HEK293 (cell line): Measurements from ENCODE around the gene FASTK.
A peak's percentile ranks its signal among the peaks of the same experiment; 100 is the strongest.

Source experiments
- BCL11A ChIP-seq: fragments of 450-650 bp; formaldehyde crosslinking; IDR thresholded peaks from 2 replicates; pipeline ENCODE4 v1.5.1; 2016; ENCODE audit warnings: low read depth, missing biosample characterization, missing genetic modification characterization
- EGR2 ChIP-seq: fragments of 450-650 bp; formaldehyde crosslinking; IDR thresholded peaks from 2 replicates; pipeline ENCODE4 v1.5.1; 2016; ENCODE audit warnings: low read depth, missing biosample characterization, missing genetic modification characterization
- GLIS1 ChIP-seq: fragments of 450-650 bp; formaldehyde crosslinking; IDR thresholded peaks from 2 replicates; pipeline ENCODE4 v1.5.1; 2016; ENCODE audit warnings: missing biosample characterization, missing genetic modification characterization
- HOXA7 ChIP-seq: sonication (generic); formaldehyde crosslinking; IDR thresholded peaks from 2 replicates; pipeline ENCODE4 v1.8.1; 2022; ENCODE audit warnings: missing genetic modification reagents, borderline replicate concordance
- KLF10 ChIP-seq: fragments of 450-650 bp; IDR thresholded peaks from 2 replicates; pipeline ENCODE4 v1.5.1; 2018; ENCODE audit warnings: missing biosample characterization, mild to moderate bottlenecking, missing genetic modification characterization
- KLF8 ChIP-seq: fragments of 450-650 bp; formaldehyde crosslinking; IDR thresholded peaks from 2 replicates; pipeline ENCODE4 v1.5.1; 2016; ENCODE audit warnings: missing biosample characterization, missing genetic modification characterization
- SCRT2 ChIP-seq: fragments of 450-650 bp; formaldehyde crosslinking; IDR thresholded peaks from 2 replicates; pipeline ENCODE4 v1.5.1; 2016; ENCODE audit warnings: missing biosample characterization, missing genetic modification characterization
- ZBTB8A ChIP-seq: fragments of 450-650 bp; formaldehyde crosslinking; IDR thresholded peaks from 2 replicates; pipeline ENCODE4 v1.5.1; 2016; ENCODE audit warnings: missing biosample characterization, missing genetic modification characterization
- ZNF16 ChIP-seq: fragments of 450-650 bp; formaldehyde crosslinking; IDR thresholded peaks from 2 replicates; pipeline ENCODE4 v1.5.1; 2016; ENCODE audit warnings: low read depth, missing biosample characterization, missing genetic modification characterization
- ZNF2 ChIP-seq: fragments of 450-650 bp; formaldehyde crosslinking; IDR thresholded peaks from 2 replicates; pipeline ENCODE4 v1.5.1; 2016; ENCODE audit warnings: missing biosample characterization, missing genetic modification characterization
- ZNF324 ChIP-seq: fragments of 450-650 bp; formaldehyde crosslinking; IDR thresholded peaks from 2 replicates; pipeline ENCODE4 v1.5.1; 2016; ENCODE audit warnings: missing biosample characterization, missing genetic modification characterization
- ZNF426 ChIP-seq: fragments of 450-650 bp; formaldehyde crosslinking; IDR thresholded peaks from 2 replicates; pipeline ENCODE4 v1.5.1; 2017; ENCODE audit warnings: missing biosample characterization, missing genetic modification characterization, mild to moderate bottlenecking, inconsistent platforms, moderate library complexity
- ZNF433 ChIP-seq: fragments of 450-650 bp; formaldehyde crosslinking; IDR thresholded peaks from 2 replicates; pipeline ENCODE4 v1.5.1; 2016; ENCODE audit warnings: missing biosample characterization, missing genetic modification characterization, low read depth
- ZNF510 ChIP-seq: fragments of 450-650 bp; formaldehyde crosslinking; IDR thresholded peaks from 2 replicates; pipeline ENCODE4 v1.5.1; 2018; ENCODE audit warnings: mild to moderate bottlenecking, missing genetic modification characterization, missing biosample characterization; ENCODE audit not compliant: insufficient replicate concordance
- ZNF558 ChIP-seq: fragments of 450-650 bp; formaldehyde crosslinking; IDR thresholded peaks from 2 replicates; pipeline ENCODE4 v1.5.1; 2016; ENCODE audit warnings: missing biosample characterization, missing genetic modification characterization
- ZNF585B ChIP-seq: fragments of 450-650 bp; formaldehyde crosslinking; IDR thresholded peaks from 2 replicates; pipeline ENCODE4 v1.5.1; 2016; ENCODE audit warnings: missing biosample characterization, missing genetic modification characterization
- ZNF596 ChIP-seq: fragments of 450-650 bp; IDR thresholded peaks from 2 replicates; pipeline ENCODE4 v1.5.0; 2018; ENCODE audit warnings: missing biosample characterization, mild to moderate bottlenecking, missing genetic modification characterization, moderate library complexity
- ZNF623 ChIP-seq: fragments of 450-650 bp; formaldehyde crosslinking; IDR thresholded peaks from 2 replicates; pipeline ENCODE4 v1.5.1; 2016; ENCODE audit warnings: missing biosample characterization, missing genetic modification characterization
- ZNF677 ChIP-seq: fragments of 450-650 bp; IDR thresholded peaks from 2 replicates; pipeline ENCODE4 v1.5.0; 2018; ENCODE audit warnings: missing biosample characterization, mild to moderate bottlenecking, missing genetic modification characterization, moderate library complexity
- ZNF707 ChIP-seq: fragments of 450-650 bp; formaldehyde crosslinking; IDR thresholded peaks from 2 replicates; pipeline ENCODE4 v1.5.1; 2016; ENCODE audit warnings: missing biosample characterization, missing genetic modification characterization
- ZNF768 ChIP-seq: fragments of 450-650 bp; formaldehyde crosslinking; IDR thresholded peaks from 2 replicates; pipeline ENCODE4 v1.5.1; 2018; ENCODE audit warnings: missing biosample characterization, mild to moderate bottlenecking, missing genetic modification characterization
- ZNF777 ChIP-seq: fragments of 450-650 bp; formaldehyde crosslinking; IDR thresholded peaks from 2 replicates; pipeline ENCODE4 v1.5.1; 2017; ENCODE audit warnings: missing biosample characterization, missing genetic modification characterization, borderline replicate concordance
- ZNF791 ChIP-seq: fragments of 450-650 bp; formaldehyde crosslinking; IDR thresholded peaks from 2 replicates; pipeline ENCODE4 v1.5.1; 2016; ENCODE audit warnings: missing biosample characterization, missing genetic modification characterization
- TF ChIP-seq, protein P1 (sequence below): fragments of 450-650 bp; formaldehyde crosslinking; IDR thresholded peaks from 2 replicates; pipeline ENCODE4 v1.5.1; 2016; ENCODE audit warnings: missing biosample characterization, missing genetic modification characterization
- TF ChIP-seq, protein P2 (sequence below): fragments of 450-650 bp; IDR thresholded peaks from 2 replicates; pipeline ENCODE4 v1.5.1; 2018; ENCODE audit warnings: missing biosample characterization, missing genetic modification characterization
- TF ChIP-seq, protein P3 (sequence below): fragments of 450-650 bp; formaldehyde crosslinking; IDR thresholded peaks from 2 replicates; pipeline ENCODE4 v1.5.1; 2016; ENCODE audit warnings: missing biosample characterization, missing genetic modification characterization
- TF ChIP-seq, protein P4 (sequence below): fragments of 450-650 bp; IDR thresholded peaks from 2 replicates; pipeline ENCODE4 v1.5.1; 2018; ENCODE audit warnings: missing biosample characterization, mild to moderate bottlenecking, missing genetic modification characterization
- TF ChIP-seq, protein P5 (sequence below): fragments of 450-650 bp; formaldehyde crosslinking; IDR thresholded peaks from 2 replicates; pipeline ENCODE4 v1.5.1; 2016; ENCODE audit warnings: missing biosample characterization, missing genetic modification characterization

The FASTK gene

DNA sequence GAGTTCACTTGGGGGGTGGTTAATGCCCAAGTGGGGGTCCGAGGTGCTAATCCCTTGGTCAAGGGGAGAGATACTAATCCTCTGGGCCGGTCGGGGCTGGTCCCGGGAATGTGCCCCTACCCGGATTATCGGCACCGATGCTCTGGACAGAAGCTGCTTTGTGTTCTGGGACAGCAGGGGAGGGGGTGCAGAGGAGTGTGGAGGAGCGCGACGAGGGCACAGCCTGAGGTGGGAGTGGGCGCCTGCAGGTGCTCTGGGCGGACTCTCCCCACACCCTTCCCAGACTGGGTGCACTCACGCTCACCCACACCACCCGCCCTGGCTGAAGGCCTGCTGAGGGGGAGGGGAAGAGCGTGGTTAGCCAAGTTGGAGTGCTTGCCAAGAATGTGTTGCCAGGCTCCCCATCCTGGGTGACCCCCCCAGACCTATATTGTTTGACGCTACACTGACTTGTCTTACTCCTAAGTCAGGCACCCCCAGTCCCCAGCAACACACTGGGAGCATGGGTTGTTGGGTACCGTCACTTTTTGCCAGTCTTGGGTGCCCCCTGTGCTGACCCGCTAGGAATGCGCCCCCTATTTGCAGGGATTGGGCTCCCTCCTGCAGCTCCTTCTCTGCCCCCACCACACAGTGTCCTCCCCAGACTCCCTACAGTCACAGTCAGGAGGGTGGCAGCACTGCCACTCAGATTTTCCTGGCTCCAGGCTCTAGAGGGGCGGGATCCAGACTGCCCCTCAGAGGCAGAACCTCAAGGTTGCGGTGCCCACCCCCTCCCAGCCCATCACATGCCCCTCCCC, 20.0 kb downstream of the FASTK start (continued):
- TF ChIP-seq ZNF596 (tag by site-specific recombination) (no peak), ZNF2 (no peak; the same call in 1 of the 2 replicates), ZNF510 (no peak), SCRT2 (tag by site-specific recombination) (no peak), ZBTB8A (tag by site-specific recombination) (no peak), ZNF585B (tag by site-specific recombination) (no peak), ZNF777 (tag by site-specific recombination) (no peak), HOXA7 (CRISPR knock-in tag) (no peak), ZNF558 (tag by site-specific recombination) (no peak), ZNF433 (tag by site-specific recombination) (no peak), BCL11A (tag by site-specific recombination) (no peak), EGR2 (tag by site-specific recombination) (peak; percentile 95), ZNF791 (tag by site-specific recombination) (no peak), ZNF623 (no peak), ZNF324 (no peak), GLIS1 (tag by site-specific recombination) (peak; percentile 96), ZNF426 (tag by site-specific recombination) (no peak), ZNF707 (tag by site-specific recombination) (no peak), ZNF16 (no peak), ZNF677 (tag by site-specific recombination) (no peak), KLF10 (tag by site-specific recombination) (no peak), ZNF768 (no peak), KLF8 (tag by site-specific recombination) (0 out of 2 replicates have a peak, but pooled peaks have one; percentile 7)
- TF ChIP-seq, protein P1, sequence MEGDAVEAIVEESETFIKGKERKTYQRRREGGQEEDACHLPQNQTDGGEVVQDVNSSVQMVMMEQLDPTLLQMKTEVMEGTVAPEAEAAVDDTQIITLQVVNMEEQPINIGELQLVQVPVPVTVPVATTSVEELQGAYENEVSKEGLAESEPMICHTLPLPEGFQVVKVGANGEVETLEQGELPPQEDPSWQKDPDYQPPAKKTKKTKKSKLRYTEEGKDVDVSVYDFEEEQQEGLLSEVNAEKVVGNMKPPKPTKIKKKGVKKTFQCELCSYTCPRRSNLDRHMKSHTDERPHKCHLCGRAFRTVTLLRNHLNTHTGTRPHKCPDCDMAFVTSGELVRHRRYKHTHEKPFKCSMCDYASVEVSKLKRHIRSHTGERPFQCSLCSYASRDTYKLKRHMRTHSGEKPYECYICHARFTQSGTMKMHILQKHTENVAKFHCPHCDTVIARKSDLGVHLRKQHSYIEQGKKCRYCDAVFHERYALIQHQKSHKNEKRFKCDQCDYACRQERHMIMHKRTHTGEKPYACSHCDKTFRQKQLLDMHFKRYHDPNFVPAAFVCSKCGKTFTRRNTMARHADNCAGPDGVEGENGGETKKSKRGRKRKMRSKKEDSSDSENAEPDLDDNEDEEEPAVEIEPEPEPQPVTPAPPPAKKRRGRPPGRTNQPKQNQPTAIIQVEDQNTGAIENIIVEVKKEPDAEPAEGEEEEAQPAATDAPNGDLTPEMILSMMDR (tag by site-specific recombination): peak; percentile 85
- TF ChIP-seq, protein P2, sequence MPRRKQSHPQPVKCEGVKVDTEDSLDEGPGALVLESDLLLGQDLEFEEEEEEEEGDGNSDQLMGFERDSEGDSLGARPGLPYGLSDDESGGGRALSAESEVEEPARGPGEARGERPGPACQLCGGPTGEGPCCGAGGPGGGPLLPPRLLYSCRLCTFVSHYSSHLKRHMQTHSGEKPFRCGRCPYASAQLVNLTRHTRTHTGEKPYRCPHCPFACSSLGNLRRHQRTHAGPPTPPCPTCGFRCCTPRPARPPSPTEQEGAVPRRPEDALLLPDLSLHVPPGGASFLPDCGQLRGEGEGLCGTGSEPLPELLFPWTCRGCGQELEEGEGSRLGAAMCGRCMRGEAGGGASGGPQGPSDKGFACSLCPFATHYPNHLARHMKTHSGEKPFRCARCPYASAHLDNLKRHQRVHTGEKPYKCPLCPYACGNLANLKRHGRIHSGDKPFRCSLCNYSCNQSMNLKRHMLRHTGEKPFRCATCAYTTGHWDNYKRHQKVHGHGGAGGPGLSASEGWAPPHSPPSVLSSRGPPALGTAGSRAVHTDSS: no peak
- TF ChIP-seq, protein P3, sequence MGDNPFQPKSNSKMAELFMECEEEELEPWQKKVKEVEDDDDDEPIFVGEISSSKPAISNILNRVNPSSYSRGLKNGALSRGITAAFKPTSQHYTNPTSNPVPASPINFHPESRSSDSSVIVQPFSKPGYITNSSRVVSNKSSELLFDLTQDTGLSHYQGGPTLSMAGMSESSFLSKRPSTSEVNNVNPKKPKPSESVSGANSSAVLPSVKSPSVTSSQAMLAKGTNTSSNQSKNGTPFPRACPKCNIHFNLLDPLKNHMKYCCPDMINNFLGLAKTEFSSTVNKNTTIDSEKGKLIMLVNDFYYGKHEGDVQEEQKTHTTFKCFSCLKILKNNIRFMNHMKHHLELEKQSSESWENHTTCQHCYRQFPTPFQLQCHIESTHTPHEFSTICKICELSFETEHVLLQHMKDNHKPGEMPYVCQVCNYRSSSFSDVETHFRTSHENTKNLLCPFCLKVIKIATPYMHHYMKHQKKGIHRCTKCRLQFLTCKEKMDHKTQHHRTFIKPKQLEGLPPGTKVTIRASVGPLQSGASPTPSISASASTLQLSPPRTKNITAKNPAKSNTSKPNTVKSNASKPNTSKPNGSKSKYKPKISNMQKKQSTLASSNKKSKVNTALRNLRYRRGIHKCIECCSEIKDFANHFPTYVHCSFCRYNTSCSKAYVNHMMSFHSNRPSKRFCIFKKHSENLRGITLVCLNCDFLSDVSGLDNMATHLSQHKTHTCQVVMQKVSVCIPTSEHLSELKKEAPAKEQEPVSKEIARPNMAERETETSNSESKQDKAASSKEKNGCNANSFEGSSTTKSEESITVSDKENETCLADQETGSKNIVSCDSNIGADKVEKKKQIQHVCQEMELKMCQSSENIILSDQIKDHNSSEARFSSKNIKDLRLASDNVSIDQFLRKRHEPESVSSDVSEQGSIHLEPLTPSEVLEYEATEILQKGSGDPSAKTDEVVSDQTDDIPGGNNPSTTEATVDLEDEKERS (tag by site-specific recombination): no peak
- TF ChIP-seq, protein P4, sequence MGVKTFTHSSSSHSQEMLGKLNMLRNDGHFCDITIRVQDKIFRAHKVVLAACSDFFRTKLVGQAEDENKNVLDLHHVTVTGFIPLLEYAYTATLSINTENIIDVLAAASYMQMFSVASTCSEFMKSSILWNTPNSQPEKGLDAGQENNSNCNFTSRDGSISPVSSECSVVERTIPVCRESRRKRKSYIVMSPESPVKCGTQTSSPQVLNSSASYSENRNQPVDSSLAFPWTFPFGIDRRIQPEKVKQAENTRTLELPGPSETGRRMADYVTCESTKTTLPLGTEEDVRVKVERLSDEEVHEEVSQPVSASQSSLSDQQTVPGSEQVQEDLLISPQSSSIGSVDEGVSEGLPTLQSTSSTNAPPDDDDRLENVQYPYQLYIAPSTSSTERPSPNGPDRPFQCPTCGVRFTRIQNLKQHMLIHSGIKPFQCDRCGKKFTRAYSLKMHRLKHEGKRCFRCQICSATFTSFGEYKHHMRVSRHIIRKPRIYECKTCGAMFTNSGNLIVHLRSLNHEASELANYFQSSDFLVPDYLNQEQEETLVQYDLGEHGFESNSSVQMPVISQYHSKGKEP (tag by site-specific recombination): no peak
- TF ChIP-seq, protein P5, sequence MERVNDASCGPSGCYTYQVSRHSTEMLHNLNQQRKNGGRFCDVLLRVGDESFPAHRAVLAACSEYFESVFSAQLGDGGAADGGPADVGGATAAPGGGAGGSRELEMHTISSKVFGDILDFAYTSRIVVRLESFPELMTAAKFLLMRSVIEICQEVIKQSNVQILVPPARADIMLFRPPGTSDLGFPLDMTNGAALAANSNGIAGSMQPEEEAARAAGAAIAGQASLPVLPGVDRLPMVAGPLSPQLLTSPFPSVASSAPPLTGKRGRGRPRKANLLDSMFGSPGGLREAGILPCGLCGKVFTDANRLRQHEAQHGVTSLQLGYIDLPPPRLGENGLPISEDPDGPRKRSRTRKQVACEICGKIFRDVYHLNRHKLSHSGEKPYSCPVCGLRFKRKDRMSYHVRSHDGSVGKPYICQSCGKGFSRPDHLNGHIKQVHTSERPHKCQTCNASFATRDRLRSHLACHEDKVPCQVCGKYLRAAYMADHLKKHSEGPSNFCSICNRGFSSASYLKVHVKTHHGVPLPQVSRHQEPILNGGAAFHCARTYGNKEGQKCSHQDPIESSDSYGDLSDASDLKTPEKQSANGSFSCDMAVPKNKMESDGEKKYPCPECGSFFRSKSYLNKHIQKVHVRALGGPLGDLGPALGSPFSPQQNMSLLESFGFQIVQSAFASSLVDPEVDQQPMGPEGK (tag by site-specific recombination): peak; percentile 8; the same call in 1 of the 2 replicates
